ENCODE measurements around the gene HLA-DQB1.
"Not testable (repeated sequence)": the region's sequence is repeated elsewhere in the genome, so short reads cannot be mapped to it uniquely, and the experiment has no call there.

Gene HLA-DQB1

GRCh38 chr6:32684246-32684645, 17.8 kb upstream of the HLA-DQB1 start:
- peaks cover 33% of the 10 kb centered on the region for H3K4me1 ChIP-seq (ENCODE audit: insufficient read depth, low read length)
- TF ChIP-seq CTCF (IDR thresholded peaks at IDR 0.05; ENCODE audit: borderline replicate concordance, extremely low read depth, low read length, poor library complexity, severe bottlenecking) (no peak), EZH2 (IDR thresholded peaks at IDR 0.05; ENCODE audit: borderline replicate concordance, low read depth, low read length, severe bottlenecking) (no peak)
- no peak overlapping the region for H3K4me2 ChIP-seq (ENCODE audit: insufficient read depth, low read length)
- no peak overlapping the region for H3K9ac ChIP-seq (ENCODE audit: low read depth, low read length)
- no peak overlapping the region for H3K27ac ChIP-seq (ENCODE audit: low read length)
- no peak overlapping the region for H3K4me3 ChIP-seq (ENCODE audit: low read depth in 1 of 2, low read length in 2 of 2)
- ATAC-seq (ENCODE audit: insufficient read depth, low read depth) (no peak), DNase-seq (no peak)
- no peaks in the 10 kb centered on the region for H3K36me3 ChIP-seq (ENCODE audit: insufficient read depth, low read length)
- H3K9me3 ChIP-seq (ENCODE audit: insufficient read depth, low read length, severe bottlenecking) = no peaks in the 10 kb centered on the region
- H3K27me3 ChIP-seq (ENCODE audit: insufficient read depth, low read length, poor library complexity) = no peaks in the 10 kb centered on the region
- no peak overlapping the region for H2AFZ ChIP-seq (ENCODE audit: low read depth, low read length)
- H3K79me2 ChIP-seq (ENCODE audit: insufficient read depth, low read length) = no peaks in the 10 kb centered on the region
- no peaks in the 10 kb centered on the region for H4K20me1 ChIP-seq (ENCODE audit: insufficient read depth, low read length)

- H3K4me1 ChIP-seq (ENCODE audit: insufficient read depth, low read length) = peaks cover 10% of the 10 kb centered on the region
- no peaks in the 10 kb centered on the region for H3K36me3 ChIP-seq (ENCODE audit: insufficient read depth, low read length)
- H3K79me2 ChIP-seq (ENCODE audit: insufficient read depth, low read length) = no peaks in the 10 kb centered on the region
- no peak overlapping the region for H3K27ac ChIP-seq (ENCODE audit: low read length)
- H4K20me1 ChIP-seq (ENCODE audit: insufficient read depth, low read length) = no peaks in the 10 kb centered on the region
- no peaks in the 10 kb centered on the region for H3K9me3 ChIP-seq (ENCODE audit: insufficient read depth, low read length, severe bottlenecking)
- H3K4me3 ChIP-seq (ENCODE audit: low read depth in 1 of 2, low read length in 2 of 2) = no peak overlapping the region
- DNase-seq = no peak
- no peak for TF ChIP-seq EZH2 (IDR thresholded peaks at IDR 0.05; ENCODE audit: borderline replicate concordance, low read depth, low read length, severe bottlenecking)
- no peak for TF ChIP-seq CTCF (IDR thresholded peaks at IDR 0.05; ENCODE audit: borderline replicate concordance, extremely low read depth, low read length, poor library complexity, severe bottlenecking)
- H3K4me2 ChIP-seq (ENCODE audit: insufficient read depth, low read length) = no peak overlapping the region
- H3K9ac ChIP-seq (ENCODE audit: low read depth, low read length) = no peak overlapping the region
- H2AFZ ChIP-seq (ENCODE audit: low read depth, low read length) = no peak overlapping the region
- ATAC-seq (ENCODE audit: insufficient read depth, low read depth) = no peak
- no peaks in the 10 kb centered on the region for H3K27me3 ChIP-seq (ENCODE audit: insufficient read depth, low read length, poor library complexity)
Measured at GRCh38 chr6:32680055-32680454, 13.6 kb upstream of the HLA-DQB1 start.

- H3K9me3 ChIP-seq (ENCODE audit: insufficient read depth, low read length, severe bottlenecking) = no peaks in the 10 kb centered on the region
- H3K36me3 ChIP-seq (ENCODE audit: insufficient read depth, low read length) = no peaks in the 10 kb centered on the region
- no peak overlapping the region for H3K4me3 ChIP-seq (ENCODE audit: low read depth in 1 of 2, low read length in 2 of 2)
- TF ChIP-seq CTCF (IDR thresholded peaks at IDR 0.05; ENCODE audit: borderline replicate concordance, extremely low read depth, low read length, poor library complexity, severe bottlenecking) = no peak
- no peak for TF ChIP-seq EZH2 (IDR thresholded peaks at IDR 0.05; ENCODE audit: borderline replicate concordance, low read depth, low read length, severe bottlenecking)
- H3K4me2 ChIP-seq (ENCODE audit: insufficient read depth, low read length) = no peak overlapping the region
- H3K27me3 ChIP-seq (ENCODE audit: insufficient read depth, low read length, poor library complexity) = no peaks in the 10 kb centered on the region
- ATAC-seq (ENCODE audit: insufficient read depth, low read depth) (no peak), DNase-seq (no peak)
- H3K9ac ChIP-seq (ENCODE audit: low read depth, low read length) = no peak overlapping the region
- H2AFZ ChIP-seq (ENCODE audit: low read depth, low read length) = no peak overlapping the region
- H3K79me2 ChIP-seq (ENCODE audit: insufficient read depth, low read length) = no peaks in the 10 kb centered on the region
- no peak overlapping the region for H3K27ac ChIP-seq (ENCODE audit: low read length)
- H3K4me1 ChIP-seq (ENCODE audit: insufficient read depth, low read length) = peaks cover 4% of the 10 kb centered on the region
- H4K20me1 ChIP-seq (ENCODE audit: insufficient read depth, low read length) = no peaks in the 10 kb centered on the region
Measured at GRCh38 chr6:32679492-32679891, 13.0 kb upstream of the HLA-DQB1 start.

- not testable (repeated sequence) for H3K36me3 ChIP-seq (ENCODE audit: insufficient read depth, low read length); H3K27ac ChIP-seq (ENCODE audit: low read length); H3K4me1 ChIP-seq (ENCODE audit: insufficient read depth, low read length); H2AFZ ChIP-seq (ENCODE audit: low read depth, low read length); H4K20me1 ChIP-seq (ENCODE audit: insufficient read depth, low read length); H3K4me3 ChIP-seq (ENCODE audit: low read depth in 1 of 2, low read length in 2 of 2); H3K27me3 ChIP-seq (ENCODE audit: insufficient read depth, low read length, poor library complexity); H3K79me2 ChIP-seq (ENCODE audit: insufficient read depth, low read length); H3K4me2 ChIP-seq (ENCODE audit: insufficient read depth, low read length); H3K9ac ChIP-seq (ENCODE audit: low read depth, low read length); ATAC-seq (ENCODE audit: insufficient read depth, low read depth); DNase-seq
- peaks cover 14% of the 10 kb centered on the region for H3K9me3 ChIP-seq (ENCODE audit: insufficient read depth, low read length, severe bottlenecking)
Measured at GRCh38 chr6:32674123-32674522, 7.7 kb upstream of the HLA-DQB1 start.

- not testable (repeated sequence) for H4K20me1 ChIP-seq (ENCODE audit: insufficient read depth, low read length); DNase-seq; H3K4me2 ChIP-seq (ENCODE audit: insufficient read depth, low read length); H3K9ac ChIP-seq (ENCODE audit: low read depth, low read length); H3K36me3 ChIP-seq (ENCODE audit: insufficient read depth, low read length); H2AFZ ChIP-seq (ENCODE audit: low read depth, low read length); H3K4me1 ChIP-seq (ENCODE audit: insufficient read depth, low read length); H3K4me3 ChIP-seq (ENCODE audit: low read depth in 1 of 2, low read length in 2 of 2); H3K79me2 ChIP-seq (ENCODE audit: insufficient read depth, low read length); H3K27ac ChIP-seq (ENCODE audit: low read length); H3K27me3 ChIP-seq (ENCODE audit: insufficient read depth, low read length, poor library complexity); ATAC-seq (ENCODE audit: insufficient read depth, low read depth)
- peaks cover 14% of the 10 kb centered on the region for H3K9me3 ChIP-seq (ENCODE audit: insufficient read depth, low read length, severe bottlenecking)
Measured at GRCh38 chr6:32671908-32672307, 5.5 kb upstream of the HLA-DQB1 start.

Measured in DND-41 (cell line).